ENCODE measurements around the gene RECQL5. TPM values are rescaled to one million over a fixed set of nuclear protein-coding genes. Genes with fewer than 3 reads are reported as not detected.

The RECQL5 gene
- polyA plus RNA-seq (ENCODE audit: low read depth in 6 of 6), result 10 to 100 TPM in 5 of 6 donors, 1 to 10 TPM in 1; 3.6 to 29.4 (median 16.3) TPM

- Mint-ChIP-seq H3K4me3 (peak within 1 kb of the TSS in 6 of 8 donors; percentile 42 to 87 (median 52)), H3K36me3 (peaks cover 8 to 12% of the 10 kb centered on the region in 2 donors), H3K27ac (peak within 1 kb of the TSS in 3 of 6 donors; percentile 32 to 100 (median 96)), H3K4me1 (peaks cover 28 to 51% (median 31%) of the 10 kb centered on the region in 3 donors), H3K9me3 (peaks cover 0 to 2% (median 0%) of the 10 kb centered on the region in 7 donors), H3K27me3 (no peaks in the 10 kb centered on the region)
- DNase-seq, result peak; percentile 93
- peak; percentile 64 to 66 for ATAC-seq (ENCODE audit: low read depth in 2 of 2)
Measured at GRCh38 chr17:75666959-75667790, at the start of gene RECQL5, which contains the start of gene SAP30BP. Gene RECQL5, minus strand, starts transcription at chr17:75667154. Its CDS starts 597 bp downstream, at chr17:75666557. Gene SAP30BP, plus strand, starts transcription at chr17:75667338. Its CDS starts 35 bp downstream, at chr17:75667373.

DNA sequence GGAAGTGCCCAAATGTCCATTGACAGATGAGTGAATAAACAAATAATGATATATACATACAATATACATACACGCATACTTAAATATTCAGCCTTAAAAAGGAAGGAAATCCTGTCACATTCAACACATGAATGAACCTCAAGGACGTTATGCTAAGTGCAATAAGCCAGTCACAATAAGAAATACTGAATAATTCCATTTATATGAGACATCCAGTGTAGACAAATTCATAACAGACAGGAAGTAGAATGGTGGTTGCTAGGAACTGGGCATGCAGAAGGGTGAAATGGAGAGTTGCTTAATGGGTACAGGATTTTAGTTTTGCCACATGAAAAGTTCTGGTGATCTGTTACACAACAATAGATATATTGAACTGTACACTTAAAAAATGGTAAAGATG is 45.5 kb upstream of the RECQL5 start:
- no peak overlapping the region for H3K27ac Mint-ChIP-seq
- no peak for ATAC-seq (ENCODE audit: low read depth in 2 of 2)
- no peak for DNase-seq
- peaks cover 0 to 5% (median 0%) of the 10 kb centered on the region in 3 donors for H3K4me1 Mint-ChIP-seq
- H3K9me3 Mint-ChIP-seq, result no peaks in the 10 kb centered on the region
- no peaks in the 10 kb centered on the region for H3K27me3 Mint-ChIP-seq
- no peaks in the 10 kb centered on the region for H3K36me3 Mint-ChIP-seq
- no peak overlapping the region for H3K4me3 Mint-ChIP-seq

GRCh38 chr17:75707079-75707571 is 40.2 kb upstream of the RECQL5 start:
- ATAC-seq (ENCODE audit: low read depth in 2 of 2) (no peak), DNase-seq (no peak)
- H3K4me3 Mint-ChIP-seq, result peak overlapping the region in 1 of 8 donors; percentile 79
- H3K27ac Mint-ChIP-seq, result peak overlapping the region in 1 of 6 donors; percentile 66
- H3K9me3 Mint-ChIP-seq, result no peaks in the 10 kb centered on the region
- H3K4me1 Mint-ChIP-seq, result peaks cover 4 to 5% (median 5%) of the 10 kb centered on the region in 3 donors
- H3K27me3 Mint-ChIP-seq, result no peaks in the 10 kb centered on the region
- peaks cover 15 to 16% of the 10 kb centered on the region in 2 donors for H3K36me3 Mint-ChIP-seq

GRCh38 chr17:75706042-75706728 is 39.2 kb upstream of the RECQL5 start:
- H3K27ac Mint-ChIP-seq, result peak overlapping the region in 2 of 6 donors; percentile 57 to 59

GRCh38 chr17:75704963-75705875 is 38.3 kb upstream of the RECQL5 start:
- DNase-seq, result no peak
- peaks cover 0 to 5% (median 4%) of the 10 kb centered on the region in 3 donors for H3K4me1 Mint-ChIP-seq
- no peak for ATAC-seq (ENCODE audit: low read depth in 2 of 2)
- no peak overlapping the region for H3K4me3 Mint-ChIP-seq
- peaks cover 18 to 27% of the 10 kb centered on the region in 2 donors for H3K36me3 Mint-ChIP-seq
- H3K9me3 Mint-ChIP-seq, result no peaks in the 10 kb centered on the region
- no peaks in the 10 kb centered on the region for H3K27me3 Mint-ChIP-seq
- H3K27ac Mint-ChIP-seq, result peak overlapping the region in 1 of 6 donors; percentile 57

More at GRCh38 chr17:75706042-75706728, 39.2 kb upstream of the RECQL5 start:
- DNase-seq (no peak), ATAC-seq (ENCODE audit: low read depth in 2 of 2) (no peak)
- H3K36me3 Mint-ChIP-seq, result peaks cover 18 to 23% of the 10 kb centered on the region in 2 donors
- H3K27me3 Mint-ChIP-seq, result no peaks in the 10 kb centered on the region
- no peak overlapping the region for H3K4me3 Mint-ChIP-seq
- peaks cover 4 to 5% (median 4%) of the 10 kb centered on the region in 3 donors for H3K4me1 Mint-ChIP-seq
- H3K9me3 Mint-ChIP-seq, result no peaks in the 10 kb centered on the region

DNA sequence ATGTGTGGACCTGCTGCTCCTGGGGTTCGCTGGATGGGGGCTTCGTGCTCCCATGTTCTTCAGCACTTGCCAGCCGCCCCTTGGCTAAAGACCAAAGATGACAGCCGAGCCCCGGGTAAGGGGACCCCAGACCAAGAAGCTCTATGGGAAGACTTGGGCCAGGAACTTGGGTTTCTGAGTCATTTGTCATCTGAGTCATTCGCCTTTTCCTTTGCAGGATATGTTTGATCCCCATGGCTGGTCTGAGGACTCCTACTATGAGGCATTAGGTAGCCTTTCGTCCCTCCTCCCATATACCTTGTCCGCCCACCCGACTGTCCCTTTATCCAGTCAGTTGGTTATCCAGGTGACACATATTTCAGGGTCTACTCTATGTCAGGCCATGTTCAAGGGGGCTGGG is 36.6 kb upstream of the RECQL5 start:
- Mint-ChIP-seq H3K36me3 (peaks cover 18 to 35% of the 10 kb centered on the region in 2 donors), H3K4me1 (peaks cover 3 to 11% (median 6%) of the 10 kb centered on the region in 3 donors), H3K9me3 (no peaks in the 10 kb centered on the region), H3K4me3 (no peak overlapping the region), H3K27me3 (no peaks in the 10 kb centered on the region), H3K27ac (peak overlapping the region in 1 of 6 donors; percentile 87)
- no peak for DNase-seq
- no peak for ATAC-seq (ENCODE audit: low read depth in 2 of 2)

- Mint-ChIP-seq H3K4me3 (no peak overlapping the region), H3K27me3 (no peaks in the 10 kb centered on the region), H3K27ac (no peak overlapping the region), H3K36me3 (peaks cover 18 to 36% of the 10 kb centered on the region in 2 donors), H3K9me3 (no peaks in the 10 kb centered on the region), H3K4me1 (peaks cover 3 to 11% (median 6%) of the 10 kb centered on the region in 3 donors)
- no peak for ATAC-seq (ENCODE audit: low read depth in 2 of 2)
- DNase-seq, result no peak
Measured at GRCh38 chr17:75703191-75703590, 36.2 kb upstream of the RECQL5 start.

DNA sequence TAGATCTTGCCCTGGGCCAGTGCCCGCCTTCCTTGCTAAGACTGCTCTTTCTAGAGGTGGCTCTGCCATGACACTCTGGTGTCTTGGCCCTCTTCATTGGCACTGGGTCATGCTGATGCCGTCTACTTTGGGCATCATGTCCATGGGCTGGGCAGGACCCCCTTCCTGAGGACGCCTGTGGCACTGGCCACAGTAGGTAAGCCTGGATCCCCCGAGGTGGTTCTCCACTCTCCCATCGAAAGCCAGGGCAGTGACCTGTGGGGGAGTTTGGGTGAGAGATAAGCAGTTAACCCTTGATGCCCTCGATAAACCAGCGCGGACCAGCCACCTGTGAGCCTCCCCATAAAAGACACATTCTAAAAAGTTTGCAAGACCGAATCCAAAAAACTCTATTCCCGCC is 34.3 kb upstream of the RECQL5 start:
- Mint-ChIP-seq H3K4me1 (peaks cover 5 to 12% (median 9%) of the 10 kb centered on the region in 3 donors), H3K27ac (no peak overlapping the region), H3K4me3 (no peak overlapping the region), H3K27me3 (no peaks in the 10 kb centered on the region), H3K36me3 (peaks cover 12 to 33% of the 10 kb centered on the region in 2 donors), H3K9me3 (no peaks in the 10 kb centered on the region)
- no peak for DNase-seq
- no peak for ATAC-seq (ENCODE audit: low read depth in 2 of 2)

DNA sequence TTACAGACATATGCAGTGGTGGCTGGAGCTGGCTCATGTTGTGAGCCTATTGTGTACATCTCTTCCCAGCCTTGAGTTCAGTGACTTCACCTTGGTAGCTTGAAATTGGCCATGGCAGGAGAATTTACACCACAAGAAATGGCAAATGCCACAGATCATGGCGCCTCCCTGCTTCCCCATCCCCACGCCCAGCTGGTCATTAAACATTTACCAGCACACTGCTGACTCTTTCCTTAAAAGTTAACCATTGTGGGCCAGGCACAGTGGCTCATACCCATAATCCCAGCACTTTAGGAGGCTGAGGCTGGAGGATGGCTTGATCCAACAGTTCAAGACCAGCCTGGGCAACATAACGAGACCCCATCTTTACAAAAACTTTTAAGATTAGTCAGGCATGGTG is 31.7 kb upstream of the RECQL5 start:
- no peak for ATAC-seq (ENCODE audit: low read depth in 2 of 2)
- Mint-ChIP-seq H3K36me3 (peaks cover 12 to 34% of the 10 kb centered on the region in 2 donors), H3K4me1 (peaks cover 8 to 12% (median 12%) of the 10 kb centered on the region in 3 donors), H3K9me3 (no peaks in the 10 kb centered on the region), H3K27me3 (no peaks in the 10 kb centered on the region), H3K4me3 (no peak overlapping the region), H3K27ac (no peak overlapping the region)
- no peak for DNase-seq

DNA sequence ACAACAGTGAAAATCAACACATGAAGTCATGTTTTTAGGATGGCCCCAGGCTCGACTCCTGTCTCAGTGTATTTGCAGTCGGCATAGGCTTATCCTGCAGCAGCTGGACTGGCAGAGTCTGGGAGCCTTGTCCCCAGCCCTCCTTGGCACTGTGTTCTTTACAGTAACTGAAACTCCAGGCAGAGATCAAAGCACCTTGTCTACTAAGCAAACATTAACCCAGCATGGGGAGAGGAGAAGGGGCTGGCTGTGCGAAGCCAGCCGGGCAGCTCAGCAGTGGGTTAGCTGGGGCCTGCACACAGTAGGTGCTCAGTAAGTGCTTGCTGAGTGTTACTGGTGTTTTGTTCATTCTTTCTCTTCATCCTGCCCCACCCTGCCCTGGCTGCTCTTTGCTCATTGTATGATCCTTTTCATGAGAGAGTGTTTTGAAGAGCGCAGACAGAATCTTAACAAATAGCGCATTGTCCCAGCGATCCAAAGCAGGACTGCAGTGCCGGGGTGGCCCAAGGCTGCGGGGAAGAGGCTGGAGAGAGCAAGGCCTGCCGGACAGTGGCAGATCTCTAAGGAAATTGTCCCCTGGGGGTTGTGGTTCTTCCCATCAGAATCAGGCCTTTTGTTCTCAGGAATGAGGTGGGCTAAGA is 30.8 kb upstream of the RECQL5 start:
- H3K27me3 Mint-ChIP-seq, result no peaks in the 10 kb centered on the region
- H3K4me1 Mint-ChIP-seq, result peaks cover 8 to 12% (median 12%) of the 10 kb centered on the region in 3 donors
- peaks cover 11 to 33% of the 10 kb centered on the region in 2 donors for H3K36me3 Mint-ChIP-seq
- no peak overlapping the region for H3K4me3 Mint-ChIP-seq
- DNase-seq (no peak), ATAC-seq (ENCODE audit: low read depth in 2 of 2) (no peak)
- H3K27ac Mint-ChIP-seq, result no peak overlapping the region
- H3K9me3 Mint-ChIP-seq, result no peaks in the 10 kb centered on the region

DNA sequence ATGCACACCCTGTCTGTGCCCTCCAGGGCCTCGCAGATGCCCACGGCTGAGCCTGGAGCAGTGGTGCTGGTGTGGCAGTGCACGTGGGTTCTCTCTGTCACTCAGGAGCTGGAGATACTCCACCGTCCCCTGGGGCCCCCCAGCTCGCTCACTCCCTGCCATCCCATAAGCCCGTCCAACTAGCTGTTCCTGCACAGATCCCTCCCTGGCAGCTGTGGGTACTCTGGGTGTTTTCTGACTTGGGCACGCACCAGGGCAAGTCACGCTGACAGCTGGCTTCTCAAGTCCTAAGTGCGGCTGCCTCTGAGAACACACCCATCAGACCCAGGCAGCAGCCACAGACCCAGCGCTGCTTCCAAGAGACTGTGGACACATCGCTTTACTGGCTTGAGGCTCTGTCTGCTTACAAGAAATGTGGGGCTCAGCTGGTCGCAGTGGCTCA is 28.9 kb upstream of the RECQL5 start:
- Mint-ChIP-seq H3K27ac (no peak overlapping the region), H3K27me3 (no peaks in the 10 kb centered on the region), H3K9me3 (no peaks in the 10 kb centered on the region), H3K36me3 (peaks cover 8 to 22% of the 10 kb centered on the region in 2 donors), H3K4me3 (no peak overlapping the region), H3K4me1 (peaks cover 23 to 24% (median 24%) of the 10 kb centered on the region in 3 donors)
- ATAC-seq (ENCODE audit: low read depth in 2 of 2) (no peak), DNase-seq (no peak)

GRCh38 chr17:75695141-75695829 is 28.3 kb upstream of the RECQL5 start:
- Mint-ChIP-seq H3K9me3 (no peaks in the 10 kb centered on the region), H3K4me3 (no peak overlapping the region), H3K36me3 (peaks cover 8 to 22% of the 10 kb centered on the region in 2 donors), H3K27me3 (no peaks in the 10 kb centered on the region), H3K4me1 (peaks cover 23 to 30% (median 29%) of the 10 kb centered on the region in 3 donors), H3K27ac (peak overlapping the region in 1 of 6 donors; percentile 60)
- DNase-seq (no peak), ATAC-seq (ENCODE audit: low read depth in 2 of 2) (no peak)

Measured in naive B cell (primary cell).